Lower leg skin (tissue), 4 donors: ENCODE results near the gene LIN9. TPM values are rescaled to one million over a fixed set of nuclear protein-coding genes. Genes with fewer than 3 reads are reported as not detected.
"Not testable (repeated sequence)": the region's sequence is repeated elsewhere in the genome, so short reads cannot be mapped to it uniquely, and the experiment has no call there.

Source experiments
- DNase-seq, 2 donors: peaks; one replicate each; pipeline ENCODE4 v3.0.0-alpha.2; 2019; ENCODE audit warnings: low spot score in 2 of 2
- H3K4me3 ChIP-seq: fragments of 200-600 bp; sonication (generic); 2 replicates; pipeline ENCODE4 v1.5.1; 2017; ENCODE audit warnings: mild to moderate bottlenecking, low read depth; ENCODE audit not compliant: poor library complexity, severe bottlenecking
- POLR2A ChIP-seq, 2 donors: fragments of 450-650 bp; IDR thresholded peaks; one replicate each; pipeline ENCODE4 v1.6.1; 2016 to 2017; ENCODE audit warnings: antibody characterized with exemption in 2 of 2, mild to moderate bottlenecking in 1 of 2, moderate library complexity in 1 of 2
- WGBS, 2 donors: methylation state at CpG; one replicate each; pipeline ENCODE4 v1.1.5; 2018; 5-methylcytosine and 5-hydroxymethylcytosine counted together
- intact Hi-C: fragments of 100-400 bp; cut with DNase I; formaldehyde crosslinking; loops from one replicate; pipeline ENCODE4 v1.15.0; 2023; ENCODE audit warnings: low total_unique reads
- total RNA-seq, 4 donors: library from RNA; depleted of rRNA; stranded (reverse); fragments of >200 nt; gene quantifications; one replicate each; pipeline ENCODE4 v1.1.0, GENCODE V29; 2016
- TF ChIP-seq, protein P1 (sequence below), 3 donors: fragments of 450-650 bp; IDR thresholded peaks; one replicate each; pipeline ENCODE4 v1.5.1; 2016; ENCODE audit warnings: antibody characterized with exemption in 3 of 3, mild to moderate bottlenecking in 3 of 3, moderate library complexity in 2 of 3

Gene LIN9
- total RNA-seq, 4 donors from 2014 or later, result 3.8 to 5.7 (median 4.9) TPM

DNA sequence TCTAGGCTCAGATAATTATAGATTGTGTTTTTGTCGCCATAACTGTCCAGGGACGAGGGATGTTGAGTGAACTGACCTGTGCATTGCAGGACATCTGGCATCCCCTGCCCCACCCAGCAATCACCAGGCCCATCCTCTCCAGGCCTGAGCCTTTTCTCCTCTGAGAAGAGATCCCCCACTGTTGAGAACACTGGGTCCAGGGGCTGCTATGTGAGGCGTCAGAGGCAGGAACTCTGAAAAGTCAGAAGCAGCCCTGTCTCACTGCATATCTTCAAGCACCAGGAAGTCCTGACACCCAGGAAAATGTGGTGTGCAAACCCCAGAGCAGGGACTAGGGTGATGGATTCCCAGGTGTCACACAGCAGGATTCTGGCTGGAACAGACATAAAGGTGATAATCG, 105.3 kb downstream of the LIN9 start:
- WGBS, 2 donors, result 89 to 92% methylated on average over 4 of the region's 4 CpGs
- TF ChIP-seq, protein P1, sequence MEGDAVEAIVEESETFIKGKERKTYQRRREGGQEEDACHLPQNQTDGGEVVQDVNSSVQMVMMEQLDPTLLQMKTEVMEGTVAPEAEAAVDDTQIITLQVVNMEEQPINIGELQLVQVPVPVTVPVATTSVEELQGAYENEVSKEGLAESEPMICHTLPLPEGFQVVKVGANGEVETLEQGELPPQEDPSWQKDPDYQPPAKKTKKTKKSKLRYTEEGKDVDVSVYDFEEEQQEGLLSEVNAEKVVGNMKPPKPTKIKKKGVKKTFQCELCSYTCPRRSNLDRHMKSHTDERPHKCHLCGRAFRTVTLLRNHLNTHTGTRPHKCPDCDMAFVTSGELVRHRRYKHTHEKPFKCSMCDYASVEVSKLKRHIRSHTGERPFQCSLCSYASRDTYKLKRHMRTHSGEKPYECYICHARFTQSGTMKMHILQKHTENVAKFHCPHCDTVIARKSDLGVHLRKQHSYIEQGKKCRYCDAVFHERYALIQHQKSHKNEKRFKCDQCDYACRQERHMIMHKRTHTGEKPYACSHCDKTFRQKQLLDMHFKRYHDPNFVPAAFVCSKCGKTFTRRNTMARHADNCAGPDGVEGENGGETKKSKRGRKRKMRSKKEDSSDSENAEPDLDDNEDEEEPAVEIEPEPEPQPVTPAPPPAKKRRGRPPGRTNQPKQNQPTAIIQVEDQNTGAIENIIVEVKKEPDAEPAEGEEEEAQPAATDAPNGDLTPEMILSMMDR (IDR thresholded peaks at IDR 0.05), result no peak
- TF ChIP-seq POLR2A (IDR thresholded peaks at IDR 0.05), result no peak
- intact Hi-C loops, result loop anchor here (5.0 kb wide), 1 partner anchor 81 kb away; no protein-coding TSS in a partner anchor
- no peak overlapping the region for H3K4me3 ChIP-seq
- no peak for DNase-seq

DNA sequence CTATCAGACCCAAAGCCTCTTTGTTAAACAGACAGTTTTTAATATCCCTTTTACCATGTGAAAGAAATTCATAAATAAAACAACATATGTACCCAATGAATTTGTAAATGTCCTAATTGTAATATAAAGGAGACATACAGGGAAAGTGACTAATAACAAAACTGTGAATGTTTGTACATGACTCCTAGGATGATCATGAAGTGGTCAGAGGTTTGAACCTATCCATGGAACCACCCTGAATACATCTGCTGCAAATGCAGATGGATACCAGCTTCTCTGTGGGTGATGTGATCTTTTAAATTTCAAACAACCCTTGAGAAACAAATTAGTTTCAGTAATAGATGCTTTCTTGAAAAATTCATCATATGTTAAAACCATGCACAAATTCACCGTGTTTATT, 105.7 kb downstream of the LIN9 start:
- WGBS, 2 donors, result 87 to 96% methylated on average over 1 of the region's 1 CpG
- intact Hi-C loops, result loop anchor here (5.0 kb wide), 1 partner anchor 81 kb away; no protein-coding TSS in a partner anchor

DNA sequence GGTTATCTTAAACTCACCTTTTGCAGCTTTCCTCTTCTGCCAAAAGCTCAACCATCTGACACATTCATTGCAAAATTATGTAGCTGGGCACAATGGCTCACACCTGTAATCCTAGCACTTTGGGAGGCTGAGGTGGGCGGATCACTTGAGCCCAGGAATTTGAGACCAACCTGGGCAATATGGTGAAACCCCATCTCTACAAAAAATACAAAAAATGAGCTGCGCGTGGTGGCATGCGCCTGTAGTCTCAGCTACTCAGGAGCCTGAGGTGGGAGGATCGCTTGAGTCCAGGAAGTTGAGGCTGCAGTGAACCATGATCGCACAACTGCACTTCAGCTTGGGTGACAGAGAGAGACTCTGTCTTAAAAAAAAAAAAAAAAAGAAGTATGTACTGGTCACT, 106.3 kb downstream of the LIN9 start:
- H3K4me3 ChIP-seq, DNase-seq: not testable (repeated sequence)
- intact Hi-C loops, result loop anchor here (5.0 kb wide), 1 partner anchor 80 kb away; no protein-coding TSS in a partner anchor
- WGBS, 2 donors, result 86 to 93% methylated on average over 6 of the region's 6 CpGs

More for the DNA sequence above, 105.7 kb downstream of the LIN9 start:
- TF ChIP-seq POLR2A (IDR thresholded peaks at IDR 0.05), result no peak
- TF ChIP-seq, protein P1 (IDR thresholded peaks at IDR 0.05), result no peak
- no peak for DNase-seq
- H3K4me3 ChIP-seq, result no peak overlapping the region

DNA sequence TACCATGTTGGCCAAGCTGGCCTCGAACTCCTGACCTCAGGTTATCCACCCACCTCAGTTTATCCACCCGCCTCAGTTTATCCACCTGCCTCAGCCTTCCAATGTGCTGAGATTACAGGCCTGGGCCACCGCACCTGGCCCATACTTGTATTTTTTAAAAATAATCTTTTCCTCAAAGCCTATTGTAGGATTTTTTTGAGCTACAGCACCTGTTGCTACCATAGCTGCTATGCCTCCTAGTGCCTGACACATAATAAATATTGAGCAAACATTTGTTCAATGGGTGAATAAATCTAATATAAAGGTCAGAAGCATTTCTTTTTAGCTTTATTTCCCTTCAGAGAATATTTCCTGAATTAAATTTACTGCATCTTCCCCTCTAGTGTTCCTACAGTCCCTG, 106.7 kb downstream of the LIN9 start:
- TF ChIP-seq, protein P1 (IDR thresholded peaks at IDR 0.05), result no peak
- TF ChIP-seq POLR2A (IDR thresholded peaks at IDR 0.05), result no peak
- 88 to 95% methylated on average over 3 of the region's 3 CpGs for WGBS, 2 donors
- intact Hi-C loops, result loop anchor here (5.0 kb wide), 1 partner anchor 80 kb away; no protein-coding TSS in a partner anchor

DNA sequence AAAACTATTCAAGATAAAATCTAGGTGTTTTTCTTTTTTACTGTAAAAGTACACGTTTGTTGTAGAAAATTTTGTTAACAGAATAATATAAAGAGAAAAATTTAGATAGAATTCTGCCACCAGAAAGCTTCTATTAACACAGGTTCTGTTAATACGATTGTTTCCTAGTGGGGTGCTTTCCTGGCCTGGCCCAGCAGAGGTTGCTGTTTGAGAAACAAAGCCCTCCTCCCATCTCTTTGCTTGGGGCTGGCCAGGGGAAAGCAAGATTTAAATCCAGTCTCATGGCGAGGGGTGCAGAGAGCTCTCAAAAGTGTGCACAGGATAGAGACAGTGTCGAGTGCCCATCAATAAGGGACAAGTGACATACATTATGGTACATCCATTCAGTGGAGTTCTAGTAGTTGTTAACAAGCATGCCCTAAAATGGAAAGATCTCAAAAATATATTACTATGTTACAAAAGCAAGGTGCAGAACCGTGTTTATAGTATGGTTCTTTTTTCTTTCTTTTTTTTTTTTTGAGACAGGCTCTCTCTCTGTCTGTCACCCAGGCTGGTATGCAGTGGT, 107.9 kb downstream of the LIN9 start:
- intact Hi-C loops, result loop anchor here (5.0 kb wide), 1 partner anchor 79 kb away; no protein-coding TSS in a partner anchor
- no peak overlapping the region for H3K4me3 ChIP-seq
- TF ChIP-seq, protein P1 (IDR thresholded peaks at IDR 0.05), result no peak
- TF ChIP-seq POLR2A (IDR thresholded peaks at IDR 0.05), result no peak
- DNase-seq, result no peak
- 66 to 72% methylated on average over 5 of the region's 5 CpGs for WGBS, 2 donors

More for the DNA sequence above, 106.7 kb downstream of the LIN9 start:
- DNase-seq, result no peak
- H3K4me3 ChIP-seq, result no peak overlapping the region

DNA sequence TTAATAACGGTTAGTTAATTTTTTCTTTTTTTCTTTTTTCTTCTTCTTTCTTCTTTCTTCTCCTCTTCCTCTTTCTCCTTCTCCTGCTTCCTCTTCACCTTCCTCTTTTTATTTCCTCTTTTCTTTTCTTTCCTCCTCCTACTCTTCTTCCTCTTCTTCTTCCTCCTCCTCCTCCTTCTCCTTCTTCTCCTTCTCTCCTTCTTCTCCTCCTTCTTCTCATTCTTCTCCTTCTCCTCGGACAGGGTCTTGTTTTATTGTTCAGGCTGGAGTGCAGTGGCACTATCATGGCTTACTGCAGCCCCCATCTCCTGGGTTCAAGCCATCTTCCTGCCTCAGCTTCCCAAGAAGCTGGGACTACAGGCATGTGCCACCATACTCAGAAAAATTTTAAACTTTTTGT, 109.0 kb downstream of the LIN9 start:
- 64 to 71% methylated on average over 2 of the region's 2 CpGs for WGBS, 2 donors
- DNase-seq, result no peak
- intact Hi-C loops, result loop anchor here (5.0 kb wide), 1 partner anchor 78 kb away; no protein-coding TSS in a partner anchor
- no peak for TF ChIP-seq POLR2A (IDR thresholded peaks at IDR 0.05)
- TF ChIP-seq, protein P1 (IDR thresholded peaks at IDR 0.05), result no peak
- H3K4me3 ChIP-seq, result no peak overlapping the region
